Esophagus (tissue), 2 donors: ENCODE measurements around the gene FAM131A. TPM values are rescaled to one million over a fixed set of nuclear protein-coding genes. Genes with fewer than 3 reads are reported as not detected.

ENCODE experiments used
- H3K27ac ChIP-seq, 2 donors: one replicate each; pipeline ENCODE4 v1.5.1; 2013; ENCODE audit warnings: low read depth in 2 of 2, mild to moderate bottlenecking in 2 of 2, inconsistent platforms in 1 of 2, low read length in 1 of 2, moderate library complexity in 1 of 2
- H3K27me3 ChIP-seq, 2 donors: one replicate each; pipeline ENCODE4 v1.6.1; 2013; ENCODE audit warnings: low read length in 2 of 2, control low read depth in 1 of 2, mild to moderate bottlenecking in 1 of 2; ENCODE audit not compliant: insufficient read depth in 2 of 2, control insufficient read depth in 1 of 2
- H3K36me3 ChIP-seq, 2 donors: one replicate each; pipeline ENCODE4 v1.6.1; 2013; ENCODE audit warnings: low read length in 1 of 2; ENCODE audit not compliant: control insufficient read depth in 2 of 2, insufficient read depth in 2 of 2
- H3K4me1 ChIP-seq, 2 donors: one replicate each; pipeline ENCODE4 v1.6.1; 2013; ENCODE audit warnings: low read length in 1 of 2; ENCODE audit not compliant: control insufficient read depth in 2 of 2, insufficient read depth in 2 of 2
- H3K4me3 ChIP-seq, 2 donors: one replicate each; pipeline ENCODE4 v1.5.1; 2013; ENCODE audit warnings: low read length in 2 of 2, mild to moderate bottlenecking in 2 of 2, low read depth in 1 of 2, moderate library complexity in 1 of 2
- H3K9me3 ChIP-seq, 2 donors: one replicate each; pipeline ENCODE4 v1.6.1; 2013; ENCODE audit warnings: mild to moderate bottlenecking in 2 of 2, low read depth in 1 of 2, low read length in 1 of 2, moderate library complexity in 1 of 2; ENCODE audit not compliant: control insufficient read depth in 2 of 2, insufficient read depth in 1 of 2
- WGBS, 2 donors: extraction: QIAGEN DNeasy Blood & Tissue Kit; methylation state at CpG; one replicate each; pipeline ENCODE4 v1.1.7; 2013; 5-methylcytosine and 5-hydroxymethylcytosine counted together
- polyA plus RNA-seq, 2 donors: library from polyadenylated mRNA; stranded (reverse); fragments of 200-250 nt; gene quantifications; one replicate each; pipeline ENCODE4 v1.2.3, GENCODE V29; 2013
- donor health status: healthy with polysubstance abuse.
- donor health status: Bipolar disorder and iron deficiency.

Gene FAM131A
- polyA plus RNA-seq, 2 donors = 7.7 to 9.5 TPM

GRCh38 chr3:184345317-184346144 is 8.1 kb downstream of the FAM131A start:
- 51 to 52% methylated on average over 14 of the region's 14 CpGs for WGBS, 2 donors
- H3K4me1 ChIP-seq = peaks cover 0 to 17% of the 10 kb centered on the region in 2 donors
- peaks cover 0 to 2% of the 10 kb centered on the region in 2 donors for H3K9me3 ChIP-seq
- peak overlapping the region in 1 of 2 donors; percentile 70 for H3K27ac ChIP-seq
- peaks cover 0 to 18% of the 10 kb centered on the region in 2 donors for H3K36me3 ChIP-seq
- H3K27me3 ChIP-seq = no peaks in the 10 kb centered on the region
- H3K4me3 ChIP-seq = no peak overlapping the region

- Histone ChIP-seq H3K4me3 (no peak overlapping the region), H3K9me3 (peaks cover 0 to 2% of the 10 kb centered on the region in 2 donors), H3K27ac (peak overlapping the region in 1 of 2 donors; percentile 8), H3K36me3 (peaks cover 0 to 17% of the 10 kb centered on the region in 2 donors), H3K4me1 (peaks cover 2 to 16% of the 10 kb centered on the region in 2 donors), H3K27me3 (no peaks in the 10 kb centered on the region)
- WGBS, 2 donors = 92 to 93% methylated on average over 20 of the region's 20 CpGs
Measured at GRCh38 chr3:184346480-184347190, 9.2 kb downstream of the FAM131A start.

DNA sequence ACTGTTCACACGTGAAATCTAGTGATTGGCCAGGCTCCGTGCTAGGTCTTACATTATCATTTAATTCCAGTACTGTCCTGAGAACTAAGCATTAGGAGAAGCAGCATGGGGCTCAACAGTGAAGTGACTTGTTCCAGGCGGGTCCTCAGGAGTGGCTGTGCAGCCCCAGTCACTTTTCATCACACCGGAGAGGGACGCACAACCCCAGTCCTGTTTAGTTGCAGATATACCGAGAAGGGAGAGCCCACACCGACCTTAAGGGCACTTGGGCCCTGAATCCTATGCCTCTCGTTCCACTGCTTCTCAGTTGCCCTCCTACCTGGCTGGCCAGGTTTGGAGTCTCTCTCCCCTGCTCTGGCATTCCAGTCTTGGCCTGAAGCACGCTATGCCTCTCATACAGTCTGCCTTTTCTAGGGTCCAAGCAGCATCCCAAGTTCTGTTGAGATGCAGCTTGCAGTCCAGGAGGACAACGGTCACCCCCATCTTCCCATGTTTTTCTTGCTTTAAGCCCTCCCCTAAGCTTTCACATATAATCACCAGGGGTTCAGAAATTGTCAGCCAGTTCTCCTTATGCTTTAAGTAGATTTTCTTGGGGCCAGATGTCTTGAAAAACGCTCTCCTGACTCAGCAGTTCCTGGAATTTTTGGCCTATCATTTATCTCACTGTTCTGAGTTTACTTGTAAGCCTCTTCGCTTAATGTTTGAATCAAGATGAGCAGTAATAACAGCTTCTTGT is 10.1 kb downstream of the FAM131A start:
- Histone ChIP-seq H3K36me3 (peaks cover 0 to 12% of the 10 kb centered on the region in 2 donors), H3K4me3 (no peak overlapping the region), H3K4me1 (peaks cover 2 to 13% of the 10 kb centered on the region in 2 donors), H3K27ac (no peak overlapping the region), H3K9me3 (peaks cover 0 to 2% of the 10 kb centered on the region in 2 donors), H3K27me3 (no peaks in the 10 kb centered on the region)
- WGBS, 2 donors = 72 to 77% methylated on average over 12 of the region's 12 CpGs

DNA sequence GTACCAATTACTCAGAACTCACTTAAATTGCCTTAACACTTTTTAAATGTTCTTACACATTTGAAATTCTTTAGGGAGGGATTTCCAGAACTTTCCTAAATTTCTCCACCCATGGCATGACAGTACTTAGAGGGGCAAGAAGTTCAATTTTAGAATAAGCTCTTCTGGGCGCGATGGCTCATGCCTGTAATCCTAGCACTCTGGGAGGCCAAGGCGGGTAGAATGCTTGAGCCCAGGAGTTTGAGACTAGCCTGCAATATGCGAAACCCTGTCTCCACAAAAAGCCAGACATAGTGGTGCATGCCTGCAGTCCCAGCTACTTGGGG is 10.6 kb downstream of the FAM131A start:
- Histone ChIP-seq H3K4me1 (peaks cover 2 to 12% of the 10 kb centered on the region in 2 donors), H3K27ac (no peak overlapping the region), H3K36me3 (peaks cover 0 to 8% of the 10 kb centered on the region in 2 donors), H3K27me3 (no peaks in the 10 kb centered on the region), H3K9me3 (peaks cover 0 to 1% of the 10 kb centered on the region in 2 donors), H3K4me3 (no peak overlapping the region)
- WGBS, 2 donors = 79 to 80% methylated on average over 4 of the region's 4 CpGs

DNA sequence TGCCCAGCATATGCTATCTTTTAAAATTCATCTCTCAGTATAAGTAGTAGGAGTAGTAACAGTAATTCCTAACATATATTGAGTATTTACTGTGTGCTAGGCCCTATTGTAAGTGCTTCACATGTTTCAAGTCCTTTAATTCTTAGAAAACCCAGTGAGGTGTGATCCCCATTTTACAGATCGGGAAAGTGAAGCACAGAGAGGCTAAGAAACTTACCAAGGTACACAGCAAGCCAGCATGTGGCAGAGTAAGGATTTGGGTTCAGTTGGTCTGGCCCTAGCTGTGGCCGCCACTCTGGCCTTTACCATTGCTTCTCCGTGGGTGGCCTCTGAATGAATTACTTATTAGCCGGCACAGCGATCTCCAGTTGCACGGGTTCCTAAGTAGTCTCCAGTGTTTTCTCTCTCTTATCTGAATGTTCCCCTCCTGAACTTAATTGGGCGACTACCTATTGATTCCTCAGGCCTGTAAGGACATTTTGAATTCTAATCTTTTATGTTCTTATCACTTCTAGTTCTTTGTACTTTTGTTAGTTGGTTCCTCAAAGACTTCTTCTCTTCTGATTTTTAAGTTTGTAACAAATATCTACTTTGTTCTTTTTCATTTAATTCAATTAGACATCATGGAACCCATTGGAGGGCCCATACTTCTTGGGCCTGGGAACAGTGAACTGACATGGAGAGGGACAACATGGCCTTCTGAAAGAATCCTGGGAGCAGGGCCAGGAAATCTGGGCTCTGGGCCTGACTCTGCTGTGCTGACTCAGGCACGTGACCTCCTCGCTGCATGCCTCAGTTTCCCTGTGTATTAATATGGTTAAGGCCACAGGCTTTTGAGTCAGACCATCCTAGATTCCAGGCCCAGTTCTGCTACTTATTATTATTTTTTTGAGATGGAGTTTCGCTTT is 12.4 kb downstream of the FAM131A start:
- Histone ChIP-seq H3K4me3 (no peak overlapping the region), H3K27ac (no peak overlapping the region), H3K27me3 (no peaks in the 10 kb centered on the region), H3K9me3 (no peaks in the 10 kb centered on the region), H3K36me3 (peaks cover 0 to 5% of the 10 kb centered on the region in 2 donors), H3K4me1 (peaks cover 2 to 12% of the 10 kb centered on the region in 2 donors)
- 87 to 89% methylated on average over 10 of the region's 10 CpGs for WGBS, 2 donors

DNA sequence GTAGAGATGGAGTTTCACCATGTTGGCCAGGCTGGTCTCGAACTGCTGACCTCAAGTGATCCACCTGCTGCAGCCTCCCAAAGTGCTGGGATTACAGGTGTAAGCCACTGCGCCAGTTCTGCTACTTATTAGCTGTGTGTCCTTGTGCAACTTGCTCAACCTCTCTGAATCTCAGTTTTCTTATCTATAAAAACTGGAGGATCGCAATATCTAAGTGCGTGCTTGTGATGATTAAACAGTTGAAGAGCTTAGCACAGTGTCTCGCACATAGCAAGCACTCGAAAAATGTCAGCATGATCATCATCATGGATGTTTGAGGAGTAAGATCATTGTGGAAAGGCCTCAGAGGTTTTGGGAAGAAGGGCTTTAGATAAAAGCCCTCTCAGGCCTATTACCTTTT is 13.2 kb downstream of the FAM131A start:
- 95 to 97% methylated on average over 6 of the region's 6 CpGs for WGBS, 2 donors
- Histone ChIP-seq H3K36me3 (peaks cover 0 to 5% of the 10 kb centered on the region in 2 donors), H3K9me3 (no peaks in the 10 kb centered on the region), H3K27ac (no peak overlapping the region), H3K4me1 (peaks cover 2 to 10% of the 10 kb centered on the region in 2 donors), H3K27me3 (no peaks in the 10 kb centered on the region), H3K4me3 (no peak overlapping the region)

- Histone ChIP-seq H3K4me1 (peaks cover 2 to 7% of the 10 kb centered on the region in 2 donors), H3K4me3 (no peak overlapping the region), H3K9me3 (no peaks in the 10 kb centered on the region), H3K27ac (no peak overlapping the region), H3K36me3 (peaks cover 0 to 5% of the 10 kb centered on the region in 2 donors), H3K27me3 (no peaks in the 10 kb centered on the region)
- WGBS, 2 donors = 46 to 48% methylated on average over 9 of the region's 9 CpGs
Measured at GRCh38 chr3:184351511-184352148, 14.2 kb downstream of the FAM131A start.

DNA sequence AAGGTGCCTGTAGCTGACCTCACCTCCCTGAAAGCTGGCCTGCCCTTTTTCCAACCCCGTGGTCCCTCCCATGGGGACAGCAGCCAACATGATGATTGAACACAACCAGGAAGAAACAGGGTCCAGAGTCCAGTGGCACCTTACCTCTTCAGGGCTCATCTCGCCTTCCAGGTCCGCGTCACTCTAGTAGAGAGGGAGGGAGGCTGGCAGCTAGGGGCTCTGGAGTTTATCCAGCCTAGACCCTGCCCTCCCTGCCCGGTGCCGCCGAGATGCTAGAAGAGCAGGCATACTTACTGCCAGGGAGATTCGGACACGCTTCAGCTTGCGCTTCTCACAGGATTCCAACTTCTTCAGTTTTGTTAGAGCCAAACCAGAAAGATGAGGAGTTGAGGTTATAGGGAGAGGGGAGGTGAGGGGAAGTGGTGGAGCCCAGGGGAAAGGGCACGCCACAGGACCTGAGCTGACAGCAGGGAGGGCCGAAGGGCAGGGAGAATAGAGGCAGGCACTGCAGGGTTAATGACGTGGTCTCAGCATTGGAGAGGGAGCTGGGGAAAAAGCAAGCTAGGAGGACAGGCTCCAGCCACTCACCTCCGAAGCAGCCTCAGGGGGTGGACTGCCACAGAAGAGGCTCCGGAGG is 14.9 kb downstream of the FAM131A start:
- no peak overlapping the region for H3K27ac ChIP-seq
- no peaks in the 10 kb centered on the region for H3K27me3 ChIP-seq
- H3K4me3 ChIP-seq = no peak overlapping the region
- 49 to 51% methylated on average over 15 of the region's 15 CpGs for WGBS, 2 donors
- H3K9me3 ChIP-seq = no peaks in the 10 kb centered on the region
- H3K36me3 ChIP-seq = peaks cover 0 to 5% of the 10 kb centered on the region in 2 donors
- H3K4me1 ChIP-seq = peaks cover 2 to 7% of the 10 kb centered on the region in 2 donors
